ENCODE measurements around the gene SMPX. TPM values are rescaled to one million over a fixed set of nuclear protein-coding genes. Genes with fewer than 3 reads are reported as not detected.

The SMPX gene
- total RNA-seq, 1 donor from 2014 or later: 0.57 TPM

DNA sequence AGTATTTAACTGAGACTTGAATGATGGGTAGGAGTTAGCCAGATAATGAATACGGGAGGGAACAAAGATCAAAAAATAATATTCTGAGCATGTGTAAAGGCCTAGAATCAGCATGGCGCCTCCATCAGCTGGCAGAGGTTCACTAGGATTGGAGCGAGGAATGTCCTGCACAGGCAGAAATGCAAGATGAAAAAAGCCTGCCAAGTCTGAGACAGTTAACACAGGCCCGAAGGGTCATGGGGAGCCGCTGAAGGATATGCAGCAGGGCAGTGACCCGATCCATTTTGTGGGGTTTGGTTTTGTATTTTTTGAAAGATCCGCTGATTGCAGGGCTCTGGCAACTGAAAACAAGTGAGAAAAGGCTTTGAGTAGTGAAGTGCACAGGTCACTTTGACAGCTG lies 40.1 kb downstream of the SMPX start:
- Mint-ChIP-seq H3K36me3 (ENCODE audit: low read depth) (no peaks in the 10 kb centered on the region), H3K9me3 (ENCODE audit: low read depth) (peaks cover 5% of the 10 kb centered on the region), H3K4me1 (ENCODE audit: low read depth) (peaks cover 5% of the 10 kb centered on the region), H3K27ac (ENCODE audit: unreplicated experiment) (no peak overlapping the region), H3K27me3 (ENCODE audit: low read depth) (peaks cover 2% of the 10 kb centered on the region), H3K4me3 (ENCODE audit: unreplicated experiment) (no peak overlapping the region)
- TF ChIP-seq, protein P1, sequence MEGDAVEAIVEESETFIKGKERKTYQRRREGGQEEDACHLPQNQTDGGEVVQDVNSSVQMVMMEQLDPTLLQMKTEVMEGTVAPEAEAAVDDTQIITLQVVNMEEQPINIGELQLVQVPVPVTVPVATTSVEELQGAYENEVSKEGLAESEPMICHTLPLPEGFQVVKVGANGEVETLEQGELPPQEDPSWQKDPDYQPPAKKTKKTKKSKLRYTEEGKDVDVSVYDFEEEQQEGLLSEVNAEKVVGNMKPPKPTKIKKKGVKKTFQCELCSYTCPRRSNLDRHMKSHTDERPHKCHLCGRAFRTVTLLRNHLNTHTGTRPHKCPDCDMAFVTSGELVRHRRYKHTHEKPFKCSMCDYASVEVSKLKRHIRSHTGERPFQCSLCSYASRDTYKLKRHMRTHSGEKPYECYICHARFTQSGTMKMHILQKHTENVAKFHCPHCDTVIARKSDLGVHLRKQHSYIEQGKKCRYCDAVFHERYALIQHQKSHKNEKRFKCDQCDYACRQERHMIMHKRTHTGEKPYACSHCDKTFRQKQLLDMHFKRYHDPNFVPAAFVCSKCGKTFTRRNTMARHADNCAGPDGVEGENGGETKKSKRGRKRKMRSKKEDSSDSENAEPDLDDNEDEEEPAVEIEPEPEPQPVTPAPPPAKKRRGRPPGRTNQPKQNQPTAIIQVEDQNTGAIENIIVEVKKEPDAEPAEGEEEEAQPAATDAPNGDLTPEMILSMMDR (IDR thresholded peaks at IDR 0.05): no peak
- no peak for DNase-seq (ENCODE audit: low spot score)

DNA sequence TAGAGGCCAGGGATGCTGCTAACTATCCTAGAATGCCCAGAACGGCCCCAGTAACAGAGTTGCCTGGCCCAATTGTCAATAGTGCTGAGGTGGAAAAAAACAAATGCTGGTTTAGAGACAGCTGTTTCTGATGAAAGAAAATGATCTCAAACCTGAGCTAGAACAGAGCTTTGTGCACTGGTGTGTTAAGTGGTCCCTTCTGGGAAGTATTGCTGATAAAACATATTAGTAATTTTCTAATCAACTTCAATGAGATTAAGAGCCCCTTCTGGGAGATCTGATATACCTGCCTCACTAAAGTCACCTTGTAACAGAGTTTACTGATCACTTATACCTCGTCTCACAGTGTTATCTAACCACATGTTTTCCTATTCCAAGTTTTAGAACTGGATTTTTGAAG lies 42.1 kb downstream of the SMPX start:
- peaks cover 4% of the 10 kb centered on the region for H3K4me1 Mint-ChIP-seq (ENCODE audit: low read depth)

DNA sequence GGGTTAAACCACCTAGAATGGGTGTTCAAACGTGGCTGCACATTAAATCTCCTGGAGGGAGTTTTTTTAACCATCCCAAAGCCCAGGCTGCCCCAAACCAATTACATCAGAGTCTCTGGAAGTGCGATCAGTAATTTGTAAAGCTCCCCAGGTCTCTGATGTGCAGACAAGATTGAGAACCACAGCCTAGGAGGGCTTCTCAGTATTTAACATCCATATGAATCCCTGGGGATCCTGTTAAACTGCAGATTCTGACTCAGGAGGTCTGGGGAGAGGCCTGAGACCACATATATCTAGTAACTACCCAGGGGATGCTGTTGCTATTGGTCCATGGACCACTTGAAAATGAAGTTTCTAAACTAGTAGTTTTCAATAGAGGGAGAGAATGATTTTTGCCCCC lies 42.6 kb downstream of the SMPX start:
- TF ChIP-seq, protein P1 (IDR thresholded peaks at IDR 0.05): no peak
- no peak overlapping the region for H3K4me3 Mint-ChIP-seq (ENCODE audit: unreplicated experiment)
- DNase-seq (ENCODE audit: low spot score): no peak
- H3K9me3 Mint-ChIP-seq (ENCODE audit: low read depth): peaks cover 5% of the 10 kb centered on the region
- H3K4me1 Mint-ChIP-seq (ENCODE audit: low read depth): peaks cover 9% of the 10 kb centered on the region
- H3K27me3 Mint-ChIP-seq (ENCODE audit: low read depth): peaks cover 2% of the 10 kb centered on the region
- no peaks in the 10 kb centered on the region for H3K36me3 Mint-ChIP-seq (ENCODE audit: low read depth)
- H3K27ac Mint-ChIP-seq (ENCODE audit: unreplicated experiment): no peak overlapping the region

More for the DNA sequence above, 42.1 kb downstream of the SMPX start:
- H3K36me3 Mint-ChIP-seq (ENCODE audit: low read depth): no peaks in the 10 kb centered on the region
- TF ChIP-seq, protein P1 (IDR thresholded peaks at IDR 0.05): no peak
- H3K4me3 Mint-ChIP-seq (ENCODE audit: unreplicated experiment): no peak overlapping the region
- DNase-seq (ENCODE audit: low spot score): no peak
- no peak overlapping the region for H3K27ac Mint-ChIP-seq (ENCODE audit: unreplicated experiment)
- H3K27me3 Mint-ChIP-seq (ENCODE audit: low read depth): peaks cover 2% of the 10 kb centered on the region
- peaks cover 5% of the 10 kb centered on the region for H3K9me3 Mint-ChIP-seq (ENCODE audit: low read depth)

DNA sequence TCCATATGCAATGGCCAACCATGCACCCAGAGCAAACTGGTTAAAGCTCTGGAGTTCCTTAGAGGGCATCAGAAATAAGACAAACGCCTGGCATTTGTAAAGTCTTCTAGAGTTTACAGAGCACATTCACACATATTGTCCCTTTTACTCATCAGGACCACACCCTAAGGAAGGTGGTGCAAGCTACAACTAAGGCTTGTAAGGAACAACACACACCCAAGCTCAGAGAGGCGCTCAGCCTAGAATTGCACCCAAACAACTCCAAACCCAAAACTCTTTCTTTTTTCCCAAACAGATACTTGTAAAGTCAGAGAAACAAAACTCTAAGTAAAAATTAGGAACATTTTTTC lies 46.1 kb downstream of the SMPX start:
- Mint-ChIP-seq H3K27ac (ENCODE audit: unreplicated experiment) (no peak overlapping the region), H3K36me3 (ENCODE audit: low read depth) (no peaks in the 10 kb centered on the region), H3K4me1 (ENCODE audit: low read depth) (peaks cover 14% of the 10 kb centered on the region), H3K9me3 (ENCODE audit: low read depth) (peaks cover 17% of the 10 kb centered on the region), H3K27me3 (ENCODE audit: low read depth) (peaks cover 2% of the 10 kb centered on the region), H3K4me3 (ENCODE audit: unreplicated experiment) (no peak overlapping the region)
- DNase-seq (ENCODE audit: low spot score): no peak
- TF ChIP-seq, protein P1 (IDR thresholded peaks at IDR 0.05): no peak

DNA sequence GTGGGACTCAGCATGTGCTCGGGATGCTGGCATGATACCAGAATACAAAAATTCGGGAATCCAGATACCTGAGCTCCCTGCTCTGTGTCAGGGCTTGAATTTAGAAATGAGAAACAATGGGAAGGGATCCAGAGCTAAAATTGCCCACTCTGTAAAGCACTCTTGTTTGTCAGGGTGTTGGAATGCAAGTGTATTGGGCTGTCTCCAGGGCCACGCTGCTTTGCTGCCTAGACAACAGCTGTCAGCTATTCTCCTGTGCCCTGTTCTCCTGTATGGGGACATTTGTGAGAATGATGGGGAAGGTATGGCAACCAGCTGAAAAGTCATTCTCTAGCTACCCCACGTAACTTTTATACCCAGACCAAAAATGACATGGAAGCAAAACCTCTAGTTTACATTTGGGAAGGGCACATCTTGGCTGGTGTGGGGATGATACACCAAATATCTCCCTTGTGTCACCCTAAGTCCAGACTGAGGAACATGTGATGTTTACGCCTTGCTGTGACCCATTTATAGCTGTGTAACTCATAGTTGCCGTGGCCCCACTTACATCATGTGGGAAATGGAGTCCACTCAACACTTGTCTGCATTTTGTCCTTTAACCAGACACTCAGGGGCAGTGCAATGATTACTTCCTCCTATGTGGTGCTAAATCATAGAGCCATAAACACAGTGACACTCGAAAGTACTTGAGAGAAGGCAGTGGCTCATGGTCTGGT lies 46.6 kb downstream of the SMPX start:
- no peak overlapping the region for H3K4me3 Mint-ChIP-seq (ENCODE audit: unreplicated experiment)
- H3K9me3 Mint-ChIP-seq (ENCODE audit: low read depth): peaks cover 19% of the 10 kb centered on the region
- TF ChIP-seq, protein P1 (IDR thresholded peaks at IDR 0.05): no peak
- H3K27me3 Mint-ChIP-seq (ENCODE audit: low read depth): no peaks in the 10 kb centered on the region
- H3K36me3 Mint-ChIP-seq (ENCODE audit: low read depth): no peaks in the 10 kb centered on the region
- no peak overlapping the region for H3K27ac Mint-ChIP-seq (ENCODE audit: unreplicated experiment)
- no peak for DNase-seq (ENCODE audit: low spot score)
- peaks cover 14% of the 10 kb centered on the region for H3K4me1 Mint-ChIP-seq (ENCODE audit: low read depth)
